Mucosa of stomach (tissue), 1 donor: ENCODE measurements around the gene ZNF74.
"Not testable (repeated sequence)": the region's sequence is repeated elsewhere in the genome, so short reads cannot be mapped to it uniquely, and the experiment has no call there.

ENCODE experiments used
- H3K27me3 ChIP-seq: one replicate; pipeline ENCODE4 v1.7.0; 2013; ENCODE audit warnings: mild to moderate bottlenecking, low read length; ENCODE audit not compliant: control insufficient read depth, insufficient read depth
- H3K36me3 ChIP-seq: one replicate; pipeline ENCODE4 v1.7.0; 2013; ENCODE audit warnings: low read length; ENCODE audit not compliant: control insufficient read depth, insufficient read depth
- H3K4me1 ChIP-seq: one replicate; pipeline ENCODE4 v1.7.0; 2013; ENCODE audit warnings: mild to moderate bottlenecking, low read length; ENCODE audit not compliant: control insufficient read depth, insufficient read depth
- H3K4me3 ChIP-seq: one replicate; pipeline ENCODE4 v1.7.0; 2013; ENCODE audit warnings: low read length
- H3K9ac ChIP-seq: one replicate; pipeline ENCODE4 v1.7.0; 2013; ENCODE audit warnings: mild to moderate bottlenecking, low read length, moderate library complexity
- H3K9me3 ChIP-seq: one replicate; pipeline ENCODE4 v1.7.0; 2013; ENCODE audit warnings: mild to moderate bottlenecking, low read length, moderate library complexity; ENCODE audit not compliant: control insufficient read depth
- donor health status: Pancreatic carcinoma.

ZNF74 gene

DNA sequence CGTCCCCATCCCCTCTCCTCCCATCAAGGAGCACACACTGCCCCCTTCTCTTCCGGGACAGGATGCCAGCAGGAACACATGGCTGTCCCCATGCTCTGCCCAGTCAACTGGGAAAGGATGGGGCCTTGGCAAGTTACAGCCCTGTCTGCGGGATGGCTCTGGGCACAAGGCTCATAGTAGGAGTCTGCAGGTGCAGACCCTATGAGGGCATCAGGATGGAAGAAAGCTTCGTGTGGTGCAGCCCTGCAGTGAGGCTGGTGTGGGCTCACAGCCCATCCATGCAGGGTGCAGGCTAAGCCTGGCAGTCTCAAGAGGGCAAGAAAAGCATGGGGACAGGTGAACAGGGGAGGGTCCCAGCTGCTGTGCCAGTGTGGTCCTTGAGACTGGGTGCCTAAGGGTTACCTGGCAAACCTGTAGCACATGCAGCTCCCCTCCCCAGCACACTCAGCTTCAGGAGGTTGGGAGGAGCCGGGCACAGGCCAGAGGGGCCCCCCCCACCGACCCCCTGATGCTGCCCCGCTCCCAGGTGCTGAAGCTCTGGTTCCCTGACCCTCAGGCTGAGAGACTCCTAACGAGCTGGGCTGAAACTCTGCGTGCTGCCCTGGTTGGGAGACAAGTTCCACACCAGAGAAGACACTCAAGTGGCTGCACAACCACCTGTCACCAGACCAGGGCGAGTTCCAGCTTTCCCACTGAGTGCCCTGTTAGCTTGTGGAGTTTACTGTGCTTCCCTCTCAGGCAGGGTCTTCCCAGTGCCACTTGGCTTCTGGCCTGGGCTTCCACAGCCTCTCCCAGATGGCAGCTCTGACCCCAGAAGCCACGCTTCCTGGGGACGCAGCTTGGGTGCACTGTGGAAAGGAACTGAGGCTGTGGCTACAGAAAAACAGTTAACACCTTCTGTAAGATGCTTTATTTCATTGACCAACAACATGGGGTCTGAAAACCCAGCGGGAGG, 47.0 kb downstream of the ZNF74 start:
- Histone ChIP-seq H3K4me1 (peaks cover 13% of the 10 kb centered on the region), H3K27me3 (peaks cover 28% of the 10 kb centered on the region), H3K36me3 (no peaks in the 10 kb centered on the region), H3K4me3 (no peak overlapping the region), H3K9me3 (no peaks in the 10 kb centered on the region), H3K9ac (no peak overlapping the region)

DNA sequence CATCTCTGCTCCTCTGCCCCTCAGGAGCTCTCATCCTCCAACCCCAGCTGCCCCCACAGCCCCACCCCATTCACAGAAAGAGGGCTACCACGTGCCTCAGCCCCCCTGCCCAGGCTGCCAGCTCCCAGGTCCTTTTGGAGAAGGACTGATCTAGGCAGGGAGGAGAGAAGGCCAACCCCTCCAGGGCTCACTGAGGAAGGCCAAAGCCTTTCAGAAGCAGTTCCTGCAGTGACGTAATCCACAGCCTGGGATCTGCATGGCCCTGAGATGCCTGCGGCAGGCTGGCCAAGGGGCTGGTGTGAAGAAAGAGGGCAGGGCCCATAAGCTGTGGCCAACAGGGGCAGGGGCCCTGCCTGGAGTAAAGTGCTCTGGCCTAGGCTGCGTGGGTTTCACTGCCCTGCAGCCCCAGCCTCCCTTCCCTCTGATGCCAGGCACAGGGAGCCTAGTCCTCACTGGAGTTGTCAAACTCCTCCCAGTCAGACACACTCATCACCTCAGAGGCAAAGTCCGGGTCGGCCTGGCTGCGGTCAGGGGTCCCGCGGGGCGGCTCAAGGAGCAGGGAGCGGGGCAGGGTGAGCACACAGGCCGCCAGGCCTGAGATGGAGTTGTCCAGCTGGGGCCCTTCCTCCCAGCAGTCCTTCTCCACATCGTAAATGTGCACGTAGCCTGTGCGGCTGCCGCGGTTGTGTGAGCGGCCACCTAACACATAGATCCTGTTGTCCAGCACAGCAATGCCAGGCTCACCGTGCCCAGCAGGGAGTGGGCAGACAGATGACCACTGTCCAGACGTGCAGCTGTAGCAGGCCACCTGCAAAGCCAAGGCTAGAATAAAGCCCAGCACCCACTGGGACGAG, 47.9 kb downstream of the ZNF74 start:
- H3K36me3 ChIP-seq: no peaks in the 10 kb centered on the region

DNA sequence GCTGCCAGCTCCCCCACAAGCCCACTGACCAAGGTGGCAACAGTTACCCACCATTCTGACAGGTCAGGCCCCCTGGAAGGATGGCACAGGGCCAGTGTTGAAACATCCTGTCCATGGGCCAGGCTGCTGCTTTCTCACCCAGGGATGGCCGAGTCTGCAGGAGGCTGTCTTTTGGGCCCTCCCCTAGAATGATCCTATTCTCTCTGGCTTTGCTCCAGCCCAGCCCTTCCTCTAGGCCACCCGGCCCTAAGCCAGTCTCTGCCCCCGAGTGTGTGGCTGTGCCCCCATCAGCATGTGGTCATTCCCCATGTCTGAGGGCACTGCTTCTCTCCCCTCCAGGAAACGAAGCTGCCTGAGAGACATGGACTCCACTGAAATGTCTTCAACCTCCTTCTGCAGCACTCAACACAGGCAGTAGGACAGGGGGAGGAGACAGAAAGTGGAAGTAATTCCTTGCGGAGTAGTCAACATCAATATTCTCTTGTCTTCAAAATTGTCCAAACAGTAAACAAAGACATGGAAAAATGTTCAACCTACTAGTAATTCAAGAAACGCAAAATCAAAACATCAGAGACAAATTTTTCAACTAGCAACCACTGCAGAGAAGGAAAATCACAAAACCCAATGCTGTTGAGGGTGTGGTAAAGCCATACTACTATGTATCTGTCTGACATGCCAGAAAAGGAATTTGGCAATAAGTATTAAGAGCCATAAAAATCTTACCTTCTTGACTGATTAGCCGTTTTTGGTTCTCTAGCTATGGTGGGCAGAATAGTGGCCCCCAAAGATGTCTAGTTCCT, 48.7 kb downstream of the ZNF74 start:
- no peaks in the 10 kb centered on the region for H3K9me3 ChIP-seq
- H3K9ac ChIP-seq: no peak overlapping the region
- H3K4me1 ChIP-seq: no peaks in the 10 kb centered on the region
- no peak overlapping the region for H3K4me3 ChIP-seq
- H3K36me3 ChIP-seq: no peaks in the 10 kb centered on the region
- peaks cover 12% of the 10 kb centered on the region for H3K27me3 ChIP-seq

More for the DNA sequence above, 47.9 kb downstream of the ZNF74 start:
- peaks cover 19% of the 10 kb centered on the region for H3K27me3 ChIP-seq
- H3K9ac ChIP-seq: no peak overlapping the region
- peaks cover 5% of the 10 kb centered on the region for H3K4me1 ChIP-seq
- no peaks in the 10 kb centered on the region for H3K9me3 ChIP-seq
- H3K4me3 ChIP-seq: no peak overlapping the region

DNA sequence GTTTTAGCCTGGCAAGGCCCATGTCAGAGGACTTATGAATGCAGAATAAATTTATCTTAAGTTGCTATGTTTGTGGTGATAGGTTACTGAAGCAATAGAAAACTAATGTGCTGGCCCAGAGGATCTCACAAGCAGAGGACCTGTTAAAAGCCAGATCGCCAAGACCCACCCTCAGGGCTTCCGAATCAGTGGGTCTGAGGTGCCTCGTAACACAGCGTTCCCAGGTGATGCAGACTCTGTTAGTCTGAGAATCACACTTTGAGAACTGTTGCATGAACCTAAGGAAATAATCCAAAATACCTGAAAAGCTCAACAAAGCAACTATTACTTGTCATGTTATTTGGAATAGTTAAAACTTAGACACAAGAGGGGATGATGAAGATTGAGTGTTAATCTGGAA, 50.4 kb downstream of the ZNF74 start:
- H3K4me1 ChIP-seq: no peaks in the 10 kb centered on the region
- H3K9ac ChIP-seq: no peak overlapping the region
- H3K9me3 ChIP-seq: no peaks in the 10 kb centered on the region
- H3K36me3 ChIP-seq: no peaks in the 10 kb centered on the region
- no peak overlapping the region for H3K4me3 ChIP-seq
- no peaks in the 10 kb centered on the region for H3K27me3 ChIP-seq

DNA sequence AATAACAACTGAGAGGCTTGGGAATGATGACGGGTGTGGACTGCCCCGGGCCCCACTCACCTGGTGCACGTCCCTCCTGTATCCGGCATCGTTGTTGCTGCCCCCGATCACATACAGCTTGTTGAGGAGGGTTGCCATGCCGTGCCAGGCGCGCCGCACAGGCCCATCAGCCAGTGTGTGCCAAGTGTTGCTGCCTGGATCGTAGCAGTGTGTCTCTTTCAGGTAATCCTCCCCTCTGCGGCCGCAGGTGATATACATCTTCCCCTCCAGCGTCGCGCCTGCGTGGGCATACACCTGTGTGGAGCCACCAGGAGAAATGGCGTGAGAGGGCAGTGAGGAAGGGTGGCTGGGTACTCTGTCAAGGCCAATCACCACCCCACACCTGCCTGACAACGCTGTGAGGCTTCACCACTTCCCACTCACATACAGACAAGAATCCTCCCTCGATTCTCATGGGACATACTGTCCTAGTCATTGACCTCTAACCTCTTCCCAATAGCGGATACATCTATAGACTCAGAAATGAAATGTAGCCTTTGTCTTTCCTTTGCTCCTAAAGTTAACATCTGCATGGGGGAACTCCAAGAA, 52.5 kb downstream of the ZNF74 start:
- Histone ChIP-seq H3K9me3 (no peaks in the 10 kb centered on the region), H3K36me3 (no peaks in the 10 kb centered on the region), H3K4me1 (no peaks in the 10 kb centered on the region), H3K9ac (no peak overlapping the region), H3K27me3 (no peaks in the 10 kb centered on the region), H3K4me3 (no peak overlapping the region)

DNA sequence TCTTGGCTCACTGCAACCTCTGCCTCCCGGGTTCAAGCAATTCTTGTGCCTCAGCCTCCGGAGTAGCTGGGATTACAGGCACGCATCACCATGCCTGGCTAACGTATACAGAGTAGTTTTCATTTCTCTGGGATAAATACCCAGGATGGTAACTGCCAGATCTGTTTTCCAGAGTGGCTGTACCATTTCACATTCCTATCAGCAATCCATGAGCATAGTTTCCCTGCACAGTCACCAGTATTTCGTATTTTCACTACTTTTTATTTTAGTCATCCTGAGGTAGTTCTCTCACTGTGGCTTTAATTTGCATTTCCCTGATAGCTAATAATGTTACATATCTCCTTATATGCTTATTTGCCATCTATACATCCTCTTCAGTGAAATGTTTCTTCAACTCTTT, 54.7 kb downstream of the ZNF74 start:
- H3K4me3 ChIP-seq: no peak overlapping the region
- no peaks in the 10 kb centered on the region for H3K36me3 ChIP-seq
- H3K9ac ChIP-seq: no peak overlapping the region
- no peaks in the 10 kb centered on the region for H3K27me3 ChIP-seq
- no peaks in the 10 kb centered on the region for H3K9me3 ChIP-seq
- no peaks in the 10 kb centered on the region for H3K4me1 ChIP-seq

DNA sequence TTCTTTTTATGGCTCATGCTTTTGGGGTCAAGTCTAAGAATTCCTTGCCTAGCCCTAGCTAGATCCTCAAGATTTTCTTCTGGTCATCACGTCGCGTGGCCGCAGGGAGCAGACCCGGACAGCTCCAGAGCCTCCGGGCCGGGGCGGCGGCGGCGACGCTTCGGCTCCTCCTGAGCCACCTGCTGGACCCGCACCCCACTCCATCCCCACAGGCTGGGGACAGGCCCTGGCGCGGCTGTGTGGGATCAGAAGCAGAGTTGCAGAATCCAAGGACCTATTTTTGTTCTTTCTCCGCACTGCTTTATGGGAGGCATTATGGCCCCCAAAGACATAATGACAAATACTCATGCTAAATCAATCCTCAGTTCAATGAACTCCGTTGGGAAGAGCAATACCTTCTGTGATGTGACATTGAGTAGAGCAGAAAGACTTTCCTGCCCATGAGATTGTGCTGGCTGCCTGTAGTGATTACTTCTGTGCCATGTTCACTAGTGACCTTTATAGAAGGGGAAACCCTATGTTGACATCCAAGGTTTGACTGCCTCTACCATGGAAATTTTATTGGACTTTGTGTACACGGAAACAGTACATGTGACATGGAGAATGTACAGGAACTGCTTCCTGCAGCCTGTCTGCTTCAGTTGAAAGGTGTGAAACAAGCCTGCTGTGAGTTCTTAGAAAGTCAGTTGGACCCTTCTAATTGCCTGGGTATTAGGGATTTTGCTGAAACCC, 56.0 kb downstream of the ZNF74 start:
- H3K27me3 ChIP-seq: no peaks in the 10 kb centered on the region
- H3K9me3 ChIP-seq: no peaks in the 10 kb centered on the region
- H3K36me3 ChIP-seq: no peaks in the 10 kb centered on the region
- no peak overlapping the region for H3K4me3 ChIP-seq
- H3K4me1 ChIP-seq: no peaks in the 10 kb centered on the region
- no peak overlapping the region for H3K9ac ChIP-seq

DNA sequence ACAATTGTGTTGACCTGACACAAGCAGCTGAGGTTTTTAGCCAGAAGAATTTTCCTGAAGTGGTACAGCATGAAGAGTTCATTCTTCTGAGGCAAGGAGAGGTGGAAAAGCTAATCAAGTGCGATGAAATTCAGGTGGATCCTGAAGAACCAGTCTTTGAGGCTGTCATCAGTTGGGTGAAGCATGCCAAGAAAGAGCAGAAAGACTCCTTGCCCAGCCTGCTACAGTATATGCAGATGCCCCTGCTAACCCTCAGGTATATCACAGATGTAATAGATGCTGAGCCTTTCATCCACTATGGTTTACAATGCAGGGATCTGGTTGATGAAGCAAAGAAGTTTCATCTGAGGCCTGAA, 56.6 kb downstream of the ZNF74 start:
- Histone ChIP-seq H3K9me3 (no peaks in the 10 kb centered on the region), H3K27me3 (no peaks in the 10 kb centered on the region), H3K4me3 (no peak overlapping the region), H3K4me1 (no peaks in the 10 kb centered on the region), H3K9ac (no peak overlapping the region), H3K36me3 (no peaks in the 10 kb centered on the region)

DNA sequence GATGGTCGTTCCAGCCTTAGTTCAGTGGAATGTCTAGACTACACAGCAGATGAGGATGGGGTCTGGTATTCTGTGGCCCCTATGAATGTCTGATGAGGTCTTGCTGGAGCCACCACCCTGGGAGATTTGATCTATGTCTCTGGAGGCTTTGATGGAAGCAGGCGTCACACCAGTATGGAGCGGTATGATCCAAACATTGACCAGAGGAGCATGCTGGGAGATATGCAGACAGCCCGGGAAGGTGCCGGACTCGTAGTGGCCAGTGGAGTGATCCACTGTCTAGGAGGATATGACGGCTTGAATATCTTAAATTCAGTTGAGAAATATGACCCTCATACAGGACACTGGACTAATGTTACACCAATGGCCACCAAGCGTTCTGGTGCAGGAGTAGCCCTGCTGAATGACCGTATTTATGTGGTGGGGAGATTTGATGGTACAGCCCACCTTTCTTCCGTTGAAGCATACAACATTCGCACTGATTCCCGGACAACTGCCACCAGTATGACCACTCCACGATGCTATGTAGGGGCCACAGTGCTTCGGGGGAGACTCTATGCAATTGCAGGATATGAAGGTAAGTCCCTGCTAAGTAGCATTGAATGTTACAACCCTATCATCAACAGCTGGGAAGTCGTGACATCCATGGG, 57.3 kb downstream of the ZNF74 start:
- not testable (repeated sequence) for H3K9ac ChIP-seq, H3K36me3 ChIP-seq, H3K4me3 ChIP-seq, H3K9me3 ChIP-seq, H3K27me3 ChIP-seq, H3K4me1 ChIP-seq

DNA sequence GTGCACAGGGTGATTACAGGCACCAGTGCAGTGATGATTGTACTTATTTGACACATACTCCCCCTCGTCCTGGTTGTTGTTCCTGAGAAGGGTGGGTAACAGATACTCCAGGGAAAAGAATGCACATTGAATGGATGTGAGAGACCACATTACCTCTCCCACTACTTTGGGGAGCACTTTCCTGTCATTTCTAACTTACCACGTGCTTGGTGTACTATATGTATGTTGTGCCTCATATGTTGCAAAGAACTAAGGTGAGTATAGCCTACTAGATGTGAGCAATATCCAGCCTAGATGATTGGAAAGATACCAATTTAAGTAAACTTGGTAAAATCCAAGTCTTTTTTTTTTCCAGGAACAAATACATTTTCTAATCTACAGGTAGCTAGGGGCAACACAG, 58.0 kb downstream of the ZNF74 start:
- Histone ChIP-seq H3K4me1 (no peaks in the 10 kb centered on the region), H3K27me3 (no peaks in the 10 kb centered on the region), H3K4me3 (no peak overlapping the region), H3K36me3 (no peaks in the 10 kb centered on the region), H3K9ac (no peak overlapping the region), H3K9me3 (no peaks in the 10 kb centered on the region)

DNA sequence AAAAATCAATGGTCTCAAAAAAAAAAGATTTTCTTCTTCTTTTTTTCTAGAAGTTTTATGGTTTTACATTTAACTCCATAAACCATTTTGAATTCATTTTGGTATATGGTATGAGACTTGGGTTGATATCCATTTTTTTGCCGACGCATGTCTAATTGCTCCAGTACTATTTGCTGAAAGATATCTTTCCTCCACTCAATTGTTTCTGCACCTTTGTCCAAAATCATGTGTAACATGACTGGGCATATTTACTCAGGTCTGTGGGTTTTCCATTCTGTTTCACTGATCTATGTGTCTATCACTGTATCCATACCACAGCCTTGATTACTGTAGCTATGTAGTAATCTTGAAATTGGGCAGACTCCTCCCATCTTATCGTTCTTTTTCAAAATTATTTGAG, 59.3 kb downstream of the ZNF74 start:
- no peak overlapping the region for H3K4me3 ChIP-seq
- H3K36me3 ChIP-seq: no peaks in the 10 kb centered on the region

More for the DNA sequence above, 59.3 kb downstream of the ZNF74 start:
- no peaks in the 10 kb centered on the region for H3K4me1 ChIP-seq
- no peaks in the 10 kb centered on the region for H3K9me3 ChIP-seq
- H3K9ac ChIP-seq: no peak overlapping the region
- no peaks in the 10 kb centered on the region for H3K27me3 ChIP-seq
